DMS 273 (cell line): ENCODE data around the gene JUP.

ENCODE experiments used
- DNase-seq: peaks from one replicate; lab custom pipeline; 2025; ENCODE audit not compliant: unreplicated experiment; lab: John Stamatoyannopoulos, UW

The JUP gene

DNA sequence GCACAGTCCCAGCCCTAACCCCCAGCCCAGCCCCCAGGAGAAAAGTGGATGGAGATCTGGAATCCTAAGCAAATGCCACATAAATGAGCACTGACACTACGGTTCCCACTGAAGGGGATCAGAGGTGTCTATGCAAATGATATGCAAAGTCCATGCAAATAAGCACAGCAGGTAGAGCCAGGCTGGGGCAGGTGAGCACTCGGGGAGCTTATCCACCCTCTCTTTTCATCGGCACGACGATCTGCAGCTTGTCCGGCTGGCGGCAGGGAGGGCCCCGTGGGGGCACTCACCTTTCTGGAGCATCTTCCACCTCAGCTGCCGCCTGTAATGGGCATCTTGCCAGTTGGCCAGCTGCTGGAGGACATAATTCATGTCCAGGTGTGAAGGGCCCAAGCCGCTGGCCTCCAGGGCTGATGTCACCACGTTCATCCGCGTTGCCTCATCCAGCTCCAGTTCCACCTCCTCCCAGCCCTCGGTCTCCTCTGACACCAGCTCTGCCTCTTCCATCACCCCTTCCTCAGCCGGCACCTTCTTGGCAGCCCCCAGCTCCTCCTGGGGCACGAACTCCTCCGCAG is 61.9 kb downstream of the JUP start:
- no peak for DNase-seq

- DNase-seq: no peak
Measured at GRCh38 chr17:41723801-41724475, 62.6 kb downstream of the JUP start.

DNA sequence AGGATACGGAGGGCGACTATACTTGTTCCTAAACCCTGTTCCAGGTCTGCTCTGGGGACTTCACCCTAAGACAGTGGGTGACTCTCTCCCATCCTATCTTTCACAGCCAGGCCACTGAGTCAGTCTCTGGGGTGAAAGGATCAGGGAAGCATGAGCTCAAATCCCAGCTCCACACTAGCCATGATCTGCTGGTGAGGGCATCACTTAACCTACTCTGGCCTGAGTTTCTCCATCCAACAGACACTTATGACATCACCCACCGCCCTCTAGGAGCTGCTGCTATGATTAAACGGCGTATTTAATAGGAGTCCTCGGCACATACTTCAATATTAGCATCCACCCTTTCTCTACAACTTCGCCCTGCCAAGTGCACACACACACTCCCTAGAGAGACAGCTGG is 64.3 kb downstream of the JUP start:
- no peak for DNase-seq

- DNase-seq: no peak
Measured at GRCh38 chr17:41718287-41718645, 68.2 kb downstream of the JUP start.

GRCh38 chr17:41717408-41718286 is 68.9 kb downstream of the JUP start:
- DNase-seq: no peak

DNA sequence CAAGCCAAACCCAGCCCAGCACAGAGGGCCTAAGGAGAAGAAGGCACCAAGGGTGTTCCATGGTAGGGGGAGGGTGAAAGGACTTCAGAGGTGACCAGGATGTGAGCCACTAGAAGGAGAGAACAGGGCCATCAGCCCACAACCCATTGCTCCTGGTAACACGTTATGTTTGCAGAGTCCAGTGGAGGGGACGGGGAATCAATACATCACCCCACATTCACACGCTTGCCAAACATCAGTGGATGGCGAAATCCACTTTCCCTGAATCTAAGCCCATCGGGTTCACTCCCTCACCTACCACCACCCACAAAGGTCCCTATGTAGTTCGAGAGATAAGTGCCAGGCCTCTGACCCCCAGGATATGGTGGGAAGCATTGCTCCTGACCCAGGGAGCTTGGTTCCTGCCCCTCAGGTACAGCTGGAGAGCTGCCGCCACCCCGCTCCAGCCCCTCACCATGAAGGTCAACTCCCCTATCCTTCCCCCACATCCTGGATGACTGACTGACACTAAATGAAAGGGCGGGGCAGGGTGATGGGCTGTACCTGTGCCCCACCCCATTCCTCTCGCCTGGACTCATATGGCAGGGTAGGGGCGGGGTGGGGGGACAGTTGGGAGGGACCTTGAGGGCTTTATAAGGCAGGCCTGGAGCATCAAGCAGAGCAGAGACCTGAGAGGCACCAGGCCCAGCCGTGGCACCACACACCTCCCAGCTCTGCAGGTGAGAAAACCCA is 74.7 kb downstream of the JUP start, which contains the start of gene GAST:
Gene GAST (plus strand): TSS at position 663 of the 732 bp plus-strand sequence. CDS start 3,106 bp downstream, outside the sequence.
- DNase-seq: no peak

DNA sequence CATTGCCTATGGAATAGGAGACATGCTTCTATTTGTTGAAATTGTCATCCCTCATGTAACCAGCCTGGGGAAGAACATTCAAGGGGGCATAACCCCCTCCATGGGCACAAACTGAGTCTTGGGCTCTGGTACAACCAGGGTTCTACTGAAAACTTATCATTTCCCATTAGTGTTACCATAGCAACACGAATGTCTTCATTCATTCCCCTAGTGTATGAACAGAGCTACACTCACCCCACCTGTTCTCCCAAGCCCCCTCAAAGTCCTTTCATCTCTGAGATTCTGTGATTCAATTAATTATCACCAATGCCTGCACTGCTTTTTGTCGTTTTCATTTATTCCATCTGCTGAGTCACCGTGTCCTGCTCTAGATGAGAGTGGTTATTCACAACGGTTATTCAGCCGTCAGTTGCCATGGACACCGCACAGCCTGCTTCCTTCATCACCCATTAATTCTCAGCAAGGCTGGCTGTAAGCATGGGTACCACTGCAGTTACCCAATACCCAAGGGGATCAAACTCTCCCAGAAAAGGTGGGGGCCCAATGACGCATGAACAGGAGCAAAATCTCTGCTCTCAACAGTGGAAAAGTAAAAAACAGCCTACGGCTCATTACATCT is 75.9 kb downstream of the JUP start:
- DNase-seq: peak; percentile 55

DNA sequence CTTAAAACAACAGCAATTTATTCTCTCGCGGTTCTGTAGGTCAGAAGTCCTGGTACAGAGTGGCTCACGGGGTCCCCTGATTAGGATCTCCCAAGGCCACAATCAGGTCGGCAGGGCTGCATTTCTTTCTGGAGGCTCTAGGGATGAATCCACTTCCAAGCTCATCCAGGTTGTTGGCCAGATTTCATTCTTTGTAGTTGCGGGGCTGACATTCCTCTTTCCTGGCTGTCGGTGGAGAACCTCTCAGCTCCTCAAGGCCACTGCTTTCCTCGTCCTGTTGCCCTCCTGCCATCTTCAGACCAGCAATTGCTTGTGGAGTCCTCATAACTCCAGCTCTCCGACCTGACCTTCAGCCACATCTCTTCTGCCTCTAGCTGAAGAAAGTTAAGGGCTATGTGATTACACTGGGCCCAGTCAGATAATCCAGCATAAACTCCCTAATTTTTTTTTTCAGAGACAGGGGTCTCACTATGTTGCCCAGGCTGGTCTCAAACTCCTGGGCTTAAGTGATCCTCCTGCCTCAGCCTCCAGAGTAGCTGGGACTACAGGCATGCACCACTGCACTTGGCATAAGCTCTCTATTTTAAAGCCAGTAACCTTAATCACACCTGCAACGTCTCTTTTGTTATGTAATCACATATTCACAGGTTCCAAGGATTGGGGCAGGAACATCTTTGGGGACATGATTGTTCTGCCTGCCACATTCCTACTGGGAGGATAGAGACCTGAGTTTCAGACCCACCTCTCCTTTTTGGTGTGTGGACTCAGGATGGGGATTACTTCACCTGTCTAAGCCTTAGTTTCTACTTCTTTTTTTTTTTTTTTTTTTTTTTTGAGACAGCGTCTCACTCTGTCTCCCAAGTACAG is 78.5 kb downstream of the JUP start:
- no peak for DNase-seq

- no peak for DNase-seq
Measured at GRCh38 chr17:41705271-41705991, 81.1 kb downstream of the JUP start.
